ENCODE results near the gene C20orf144.
A peak's percentile ranks its signal among the peaks of the same experiment; 100 is the strongest.

The C20orf144 gene

DNA sequence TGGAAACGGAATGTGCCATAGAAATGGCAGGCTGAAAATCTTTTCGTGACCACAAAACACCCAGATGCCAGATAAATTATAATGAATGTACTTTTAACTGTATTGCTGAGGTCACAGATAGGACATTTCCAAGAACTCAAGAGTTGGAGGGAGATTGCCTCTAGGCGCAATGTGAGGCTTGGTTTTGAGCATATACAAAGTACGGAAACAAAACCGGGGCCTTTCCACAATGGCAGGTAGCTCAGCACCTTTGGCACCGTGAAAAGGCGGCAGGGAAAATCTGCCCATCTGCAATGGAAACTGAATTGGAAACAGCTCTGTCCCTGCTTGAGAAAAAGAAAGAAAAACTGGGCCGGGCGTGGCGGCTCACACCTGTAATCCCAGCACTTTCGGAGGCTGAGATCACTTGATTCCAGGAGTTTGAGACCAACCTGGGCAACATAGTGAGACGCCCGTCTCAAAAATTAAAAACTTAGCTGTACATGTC, 10.5 kb upstream of the C20orf144 start:
- H3K27me3 ChIP-seq (ENCODE audit: control insufficient read depth, insufficient read depth, low read length) = no peaks in the 10 kb centered on the region
- H3K36me3 ChIP-seq (ENCODE audit: control insufficient read depth, insufficient read depth, low read length) = no peaks in the 10 kb centered on the region
- H3K9ac ChIP-seq (ENCODE audit: low read length) = no peak overlapping the region
- peaks cover 21% of the 10 kb centered on the region for H3K4me1 ChIP-seq (ENCODE audit: control insufficient read depth, insufficient read depth, low read length)
- no peak overlapping the region for H3K27ac ChIP-seq (ENCODE audit: low read depth, low read length)
- H3K4me3 ChIP-seq (ENCODE audit: low read length) = no peak overlapping the region

DNA sequence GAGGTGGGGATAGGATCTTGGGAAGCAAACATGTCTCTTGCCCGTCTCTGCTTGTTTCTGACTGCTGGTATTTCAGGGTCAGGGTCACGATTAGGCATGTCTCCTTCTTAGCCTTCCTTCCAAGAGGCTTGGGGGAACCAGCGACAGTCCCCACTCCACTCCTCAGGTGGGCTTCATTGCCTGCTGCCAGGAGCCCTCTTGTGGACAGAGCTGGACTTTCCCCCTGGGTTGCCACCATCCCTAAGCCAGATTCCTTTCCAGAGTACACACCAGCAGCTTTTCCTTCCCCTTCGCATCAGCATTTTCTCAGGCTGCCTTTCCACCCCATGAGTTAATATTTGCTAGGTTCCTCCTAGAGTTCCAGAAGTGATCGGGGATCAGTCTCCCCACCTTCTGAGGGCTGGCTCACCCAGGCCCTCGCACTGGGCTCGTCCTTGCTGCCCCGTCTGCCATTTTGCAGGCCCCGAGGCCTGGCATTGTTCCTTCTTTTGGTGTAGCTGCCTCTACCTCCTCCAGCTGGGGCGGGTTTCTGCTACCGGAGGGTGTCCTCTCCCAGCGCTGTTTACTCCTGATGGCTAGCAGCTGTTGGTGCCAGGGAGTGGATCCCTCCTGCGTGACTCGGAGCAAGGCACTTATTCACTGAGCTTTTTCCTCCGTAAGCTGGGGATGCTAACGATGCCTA, 8.8 kb upstream of the C20orf144 start:
- H3K4me3 ChIP-seq (ENCODE audit: low read length) = peak overlapping the region; percentile 49
- H3K27ac ChIP-seq (ENCODE audit: low read depth, low read length) = no peak overlapping the region
- no peaks in the 10 kb centered on the region for H3K27me3 ChIP-seq (ENCODE audit: control insufficient read depth, insufficient read depth, low read length)
- peaks cover 14% of the 10 kb centered on the region for H3K4me1 ChIP-seq (ENCODE audit: control insufficient read depth, insufficient read depth, low read length)
- H3K36me3 ChIP-seq (ENCODE audit: control insufficient read depth, insufficient read depth, low read length) = peaks cover 6% of the 10 kb centered on the region
- H3K9ac ChIP-seq (ENCODE audit: low read length) = no peak overlapping the region

DNA sequence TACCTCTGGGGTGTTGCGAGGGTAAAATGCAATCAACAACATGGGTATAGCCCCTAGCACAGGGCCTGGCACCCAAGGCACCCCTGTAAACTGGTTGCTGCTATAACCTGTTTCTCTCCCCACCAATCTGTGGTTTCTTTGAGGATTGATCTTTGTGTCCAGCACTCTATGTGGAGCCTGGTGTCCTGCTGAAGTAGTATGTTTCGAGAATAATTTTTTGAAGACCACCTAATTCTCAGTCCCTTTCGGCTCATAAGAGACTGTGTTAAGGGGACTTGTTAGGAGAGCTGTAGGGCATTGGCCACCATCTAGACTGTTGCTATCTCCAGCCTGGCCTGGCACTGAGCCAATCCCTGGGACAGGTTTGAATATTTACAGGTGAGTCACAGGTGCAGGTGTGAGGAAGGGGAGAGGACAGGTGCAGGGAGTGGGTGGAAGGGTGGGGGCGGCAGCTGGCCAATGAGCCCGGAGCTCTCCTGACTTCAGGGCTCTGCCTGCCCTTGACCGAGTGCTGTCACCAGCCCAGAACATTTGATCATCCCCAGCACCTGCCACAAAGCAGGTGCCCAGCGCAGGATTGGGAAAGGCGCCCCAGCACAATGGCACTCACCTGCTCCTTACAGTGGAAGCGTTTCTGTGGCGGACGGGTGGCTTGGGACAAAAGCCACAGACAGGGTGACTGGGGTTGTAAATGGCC, 8.1 kb upstream of the C20orf144 start:
- Histone ChIP-seq H3K27me3 (ENCODE audit: control insufficient read depth, insufficient read depth, low read length) (no peaks in the 10 kb centered on the region), H3K4me1 (ENCODE audit: control insufficient read depth, insufficient read depth, low read length) (peaks cover 10% of the 10 kb centered on the region), H3K9ac (ENCODE audit: low read length) (no peak overlapping the region), H3K27ac (ENCODE audit: low read depth, low read length) (no peak overlapping the region), H3K4me3 (ENCODE audit: low read length) (peak overlapping the region; percentile 49), H3K36me3 (ENCODE audit: control insufficient read depth, insufficient read depth, low read length) (peaks cover 9% of the 10 kb centered on the region)

DNA sequence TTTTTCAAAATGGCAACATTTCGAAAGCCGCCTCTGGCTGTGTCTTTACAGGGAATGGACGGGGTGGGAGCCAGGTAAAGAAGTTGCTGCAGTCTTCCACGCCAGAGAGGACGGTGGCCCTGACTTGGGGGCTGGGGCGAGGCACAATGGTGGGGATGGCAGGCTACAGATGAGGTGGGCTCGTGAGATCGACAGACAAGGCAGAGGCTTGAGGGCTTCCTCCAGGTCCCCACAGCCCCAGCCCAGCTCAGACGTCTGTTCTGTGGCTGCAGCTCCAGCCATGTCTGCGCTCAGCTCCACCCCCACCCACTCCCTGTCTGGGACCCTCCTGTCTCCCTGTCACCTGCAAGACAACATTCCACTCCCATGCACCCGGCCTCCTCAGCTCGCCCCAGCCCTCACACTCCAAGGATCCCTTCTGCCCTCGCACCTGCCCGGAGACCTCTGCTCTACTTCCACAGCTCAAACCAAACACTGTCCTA, 7.4 kb upstream of the C20orf144 start:
- Histone ChIP-seq H3K9ac (ENCODE audit: low read length) (no peak overlapping the region), H3K36me3 (ENCODE audit: control insufficient read depth, insufficient read depth, low read length) (peaks cover 11% of the 10 kb centered on the region), H3K27ac (ENCODE audit: low read depth, low read length) (no peak overlapping the region), H3K4me1 (ENCODE audit: control insufficient read depth, insufficient read depth, low read length) (peaks cover 7% of the 10 kb centered on the region), H3K27me3 (ENCODE audit: control insufficient read depth, insufficient read depth, low read length) (no peaks in the 10 kb centered on the region), H3K4me3 (ENCODE audit: low read length) (no peak overlapping the region)

DNA sequence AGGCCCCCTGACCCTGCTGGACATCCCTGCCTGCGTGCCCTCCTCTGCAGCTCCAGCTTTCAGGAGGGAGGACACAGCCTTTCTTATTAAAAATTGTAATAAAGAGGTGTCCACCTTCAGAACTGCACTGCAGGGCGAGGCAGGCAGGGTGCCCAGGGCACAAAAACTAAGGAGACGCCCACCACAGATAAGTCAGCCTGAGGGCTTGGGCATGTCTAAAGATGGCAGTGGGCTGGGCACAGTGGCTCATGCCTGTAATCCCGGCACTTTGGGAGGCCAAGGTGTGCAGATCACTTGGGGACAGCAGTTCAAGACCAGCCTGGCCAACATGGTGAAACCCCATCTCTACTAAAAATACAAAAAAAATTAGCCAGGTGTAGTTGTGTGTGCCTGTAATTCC, 7.0 kb upstream of the C20orf144 start:
- peaks cover 11% of the 10 kb centered on the region for H3K36me3 ChIP-seq (ENCODE audit: control insufficient read depth, insufficient read depth, low read length)
- peaks cover 7% of the 10 kb centered on the region for H3K4me1 ChIP-seq (ENCODE audit: control insufficient read depth, insufficient read depth, low read length)
- no peaks in the 10 kb centered on the region for H3K27me3 ChIP-seq (ENCODE audit: control insufficient read depth, insufficient read depth, low read length)
- H3K9ac ChIP-seq (ENCODE audit: low read length) = no peak overlapping the region
- H3K4me3 ChIP-seq (ENCODE audit: low read length) = no peak overlapping the region
- no peak overlapping the region for H3K27ac ChIP-seq (ENCODE audit: low read depth, low read length)

DNA sequence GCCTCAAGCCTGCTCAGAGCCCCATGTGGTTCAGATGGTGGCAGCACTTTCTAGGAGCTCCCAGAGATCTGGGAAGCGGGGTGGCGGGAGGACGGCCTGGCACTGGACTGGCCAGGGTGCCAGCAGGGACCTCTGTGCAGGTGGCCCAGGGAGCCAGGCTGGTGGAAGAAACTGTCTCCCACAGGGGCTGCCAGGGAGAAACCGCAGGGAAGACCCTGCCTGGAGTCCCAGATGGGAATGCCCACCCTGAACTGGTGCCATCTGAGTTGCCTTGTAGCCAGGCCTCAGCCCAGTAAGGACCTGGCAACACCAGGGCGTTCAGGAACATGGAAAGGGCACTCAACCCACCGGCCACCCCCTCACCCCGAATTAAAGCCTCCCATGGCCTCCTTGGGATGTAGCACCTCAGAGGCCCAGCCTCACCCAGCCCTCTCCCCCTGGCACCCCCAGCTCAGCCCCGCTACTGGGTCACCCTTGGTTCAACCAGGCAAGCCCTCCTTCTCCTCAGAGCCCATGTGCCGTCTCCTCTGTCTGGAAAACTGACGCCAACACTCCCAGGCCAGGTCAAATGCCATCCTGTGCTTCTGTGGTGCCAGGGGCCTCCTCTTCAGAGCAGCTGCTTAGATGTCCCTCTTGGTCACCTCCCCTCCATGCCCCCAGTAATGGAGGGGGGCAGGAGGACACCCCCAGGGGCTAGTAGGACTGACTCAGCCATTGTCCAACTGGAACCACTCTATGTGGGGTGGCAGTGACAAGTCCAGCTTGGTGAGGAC, 5.9 kb upstream of the C20orf144 start:
- Histone ChIP-seq H3K36me3 (ENCODE audit: control insufficient read depth, insufficient read depth, low read length) (peaks cover 11% of the 10 kb centered on the region), H3K4me3 (ENCODE audit: low read length) (no peak overlapping the region), H3K4me1 (ENCODE audit: control insufficient read depth, insufficient read depth, low read length) (peaks cover 7% of the 10 kb centered on the region), H3K27ac (ENCODE audit: low read depth, low read length) (no peak overlapping the region), H3K27me3 (ENCODE audit: control insufficient read depth, insufficient read depth, low read length) (no peaks in the 10 kb centered on the region), H3K9ac (ENCODE audit: low read length) (no peak overlapping the region)

DNA sequence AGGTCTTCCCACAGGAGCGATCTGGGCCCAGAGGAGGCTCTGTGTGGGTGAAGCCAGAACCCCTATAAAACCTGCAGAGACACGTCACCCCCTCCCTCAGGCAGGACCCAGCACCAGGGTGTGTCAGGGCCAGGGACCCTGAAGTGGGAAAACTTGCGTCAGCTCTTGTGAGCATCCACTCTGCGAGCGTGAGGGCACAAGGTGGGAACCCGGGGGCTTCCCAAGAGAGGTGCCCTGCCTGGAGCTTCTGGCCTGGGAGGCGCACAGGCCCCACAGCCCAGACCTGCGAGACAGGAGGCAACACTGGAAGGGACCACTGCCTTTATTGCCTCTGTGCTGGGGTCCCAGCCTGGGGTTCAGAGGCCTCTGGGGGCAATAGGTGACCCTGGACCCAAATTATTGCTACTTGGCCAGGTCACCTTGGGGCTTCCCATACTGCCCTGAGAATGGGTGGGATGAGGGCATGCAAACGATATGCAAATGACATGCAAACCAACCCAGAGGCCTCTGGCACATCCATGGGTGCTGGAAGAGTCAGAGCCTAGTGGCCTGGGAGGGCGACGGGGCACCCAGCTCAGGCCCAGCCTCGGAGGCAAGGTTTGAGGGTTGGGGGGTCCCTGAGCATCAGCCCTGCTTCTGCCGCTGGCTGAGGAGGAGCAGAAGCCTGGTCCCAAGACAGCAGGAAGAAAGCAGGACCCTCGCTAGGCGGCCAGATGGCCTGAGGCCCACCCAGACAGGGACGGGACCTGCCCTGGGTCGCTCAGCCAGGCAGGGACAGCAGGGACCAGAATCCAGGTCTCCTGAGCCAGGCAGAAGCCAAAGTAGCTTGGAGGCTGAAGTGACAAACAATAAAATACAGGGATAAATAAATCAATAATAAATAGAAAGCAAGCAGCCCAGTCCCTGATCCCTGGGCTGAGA, 5.1 kb upstream of the C20orf144 start:
- peaks cover 11% of the 10 kb centered on the region for H3K36me3 ChIP-seq (ENCODE audit: control insufficient read depth, insufficient read depth, low read length)
- no peaks in the 10 kb centered on the region for H3K27me3 ChIP-seq (ENCODE audit: control insufficient read depth, insufficient read depth, low read length)
- H3K27ac ChIP-seq (ENCODE audit: low read depth, low read length) = no peak overlapping the region
- no peak overlapping the region for H3K9ac ChIP-seq (ENCODE audit: low read length)
- peaks cover 7% of the 10 kb centered on the region for H3K4me1 ChIP-seq (ENCODE audit: control insufficient read depth, insufficient read depth, low read length)
- no peak overlapping the region for H3K4me3 ChIP-seq (ENCODE audit: low read length)

DNA sequence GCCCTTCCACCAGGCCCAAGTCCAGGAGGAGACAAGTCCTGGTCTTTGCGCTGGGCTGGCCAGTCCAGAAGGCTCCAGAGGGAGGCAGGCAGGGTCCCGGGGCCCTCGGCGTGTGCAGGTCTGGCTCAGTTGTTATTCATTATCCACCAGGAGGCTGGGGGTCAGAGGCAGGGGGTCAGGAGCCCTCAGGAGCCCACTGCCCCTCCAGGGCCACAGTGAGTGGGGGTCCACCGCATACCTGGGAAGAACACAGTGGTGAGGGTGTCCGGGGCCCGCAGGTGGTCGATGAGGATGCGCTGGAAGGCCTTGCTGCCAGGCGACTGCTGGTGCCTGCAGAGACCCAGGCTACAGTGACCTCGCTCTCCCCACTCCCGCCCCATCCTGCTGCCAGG, 4.4 kb upstream of the C20orf144 start:
- no peaks in the 10 kb centered on the region for H3K27me3 ChIP-seq (ENCODE audit: control insufficient read depth, insufficient read depth, low read length)
- H3K27ac ChIP-seq (ENCODE audit: low read depth, low read length) = no peak overlapping the region
- H3K4me3 ChIP-seq (ENCODE audit: low read length) = no peak overlapping the region
- H3K4me1 ChIP-seq (ENCODE audit: control insufficient read depth, insufficient read depth, low read length) = peaks cover 9% of the 10 kb centered on the region
- no peak overlapping the region for H3K9ac ChIP-seq (ENCODE audit: low read length)
- peaks cover 11% of the 10 kb centered on the region for H3K36me3 ChIP-seq (ENCODE audit: control insufficient read depth, insufficient read depth, low read length)

DNA sequence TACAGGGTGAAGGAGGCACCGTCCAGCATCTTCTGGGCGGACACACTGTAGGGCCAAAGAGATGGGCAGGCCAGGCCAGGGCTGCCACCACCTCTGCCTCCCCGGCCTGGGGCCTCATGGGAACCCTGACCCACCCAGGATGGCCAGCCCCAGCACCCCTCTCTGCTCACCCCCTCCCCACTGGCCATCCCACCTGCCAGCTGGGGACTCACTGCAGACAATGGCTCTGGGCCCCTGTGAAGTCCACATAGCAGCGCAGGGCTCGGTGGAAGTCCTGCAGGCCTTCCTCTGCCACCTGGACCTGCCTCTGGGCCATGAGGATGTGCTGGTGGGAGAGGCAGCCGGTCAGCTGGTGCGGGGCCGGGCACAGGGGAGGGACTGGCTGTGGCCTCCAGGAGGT, 3.6 kb upstream of the C20orf144 start:
- Histone ChIP-seq H3K36me3 (ENCODE audit: control insufficient read depth, insufficient read depth, low read length) (peaks cover 11% of the 10 kb centered on the region), H3K4me1 (ENCODE audit: control insufficient read depth, insufficient read depth, low read length) (peaks cover 8% of the 10 kb centered on the region)

DNA sequence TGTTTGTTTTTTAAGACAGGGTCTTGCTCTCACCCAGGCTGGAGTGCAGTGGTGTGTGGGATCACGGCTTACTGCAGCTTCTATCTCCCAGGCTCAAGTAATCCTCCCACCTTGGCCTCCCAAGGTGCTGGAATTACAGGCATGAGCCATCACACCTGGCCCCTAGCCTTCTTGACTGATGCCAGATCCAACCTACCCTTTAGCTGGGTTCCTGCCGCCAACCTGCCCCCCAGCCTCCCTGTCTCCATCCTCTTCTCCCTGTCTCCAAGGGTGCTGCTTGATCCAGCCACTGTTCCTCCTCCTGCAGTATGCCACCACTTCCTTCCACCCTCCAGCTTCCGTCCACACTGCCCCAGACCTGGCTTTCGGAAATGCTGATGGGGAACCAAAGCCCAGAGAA, 3.2 kb upstream of the C20orf144 start:
- no peak overlapping the region for H3K27ac ChIP-seq (ENCODE audit: low read depth, low read length)
- H3K36me3 ChIP-seq (ENCODE audit: control insufficient read depth, insufficient read depth, low read length) = peaks cover 11% of the 10 kb centered on the region
- no peak overlapping the region for H3K4me3 ChIP-seq (ENCODE audit: low read length)
- peaks cover 7% of the 10 kb centered on the region for H3K4me1 ChIP-seq (ENCODE audit: control insufficient read depth, insufficient read depth, low read length)
- H3K27me3 ChIP-seq (ENCODE audit: control insufficient read depth, insufficient read depth, low read length) = no peaks in the 10 kb centered on the region
- no peak overlapping the region for H3K9ac ChIP-seq (ENCODE audit: low read length)

More for the DNA sequence above, 3.6 kb upstream of the C20orf144 start:
- Histone ChIP-seq H3K27me3 (ENCODE audit: control insufficient read depth, insufficient read depth, low read length) (no peaks in the 10 kb centered on the region), H3K9ac (ENCODE audit: low read length) (no peak overlapping the region), H3K4me3 (ENCODE audit: low read length) (no peak overlapping the region), H3K27ac (ENCODE audit: low read depth, low read length) (no peak overlapping the region)

DNA sequence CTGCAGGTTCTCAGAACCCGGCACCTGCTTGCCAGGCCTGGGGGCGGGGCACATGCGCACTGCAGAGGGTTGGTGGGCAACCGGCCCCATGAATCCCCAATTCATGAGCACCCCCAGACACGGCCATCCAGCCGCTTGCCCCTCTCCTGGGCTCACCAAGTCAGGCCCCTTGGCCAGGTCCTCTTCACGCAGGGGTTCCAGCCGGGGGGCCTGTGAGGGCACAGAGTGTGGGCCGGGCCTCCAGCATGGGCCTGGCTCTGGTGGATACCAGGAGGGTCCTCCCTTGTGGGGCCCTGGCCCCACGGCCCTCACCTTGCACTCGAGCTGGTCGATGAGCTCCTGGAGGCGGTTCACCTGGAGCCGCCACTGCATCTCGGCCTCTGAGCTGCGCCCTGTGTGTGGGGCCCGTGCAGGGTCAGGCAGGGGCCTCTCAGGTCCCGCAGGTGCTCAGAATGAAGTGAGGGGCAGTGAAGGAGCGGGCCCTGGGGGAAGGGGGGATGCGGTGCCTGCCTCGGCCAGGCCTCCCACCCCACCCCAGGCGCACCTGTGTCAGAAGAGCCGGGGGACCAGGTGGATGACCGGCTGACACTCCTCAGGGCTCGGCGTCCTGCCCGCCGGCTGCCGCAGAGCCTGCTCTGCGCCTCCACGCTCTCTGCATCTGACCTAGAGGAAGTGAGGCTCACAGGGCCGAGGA, 2.6 kb upstream of the C20orf144 start:
- Histone ChIP-seq H3K36me3 (ENCODE audit: control insufficient read depth, insufficient read depth, low read length) (peaks cover 11% of the 10 kb centered on the region), H3K4me1 (ENCODE audit: control insufficient read depth, insufficient read depth, low read length) (peaks cover 12% of the 10 kb centered on the region)

More for the DNA sequence above, 2.6 kb upstream of the C20orf144 start:
- Histone ChIP-seq H3K27ac (ENCODE audit: low read depth, low read length) (no peak overlapping the region), H3K27me3 (ENCODE audit: control insufficient read depth, insufficient read depth, low read length) (no peaks in the 10 kb centered on the region), H3K4me3 (ENCODE audit: low read length) (no peak overlapping the region), H3K9ac (ENCODE audit: low read length) (no peak overlapping the region)
